GM12874 (cell line): ENCODE measurements around the gene SELENOF.

Experiments
- CTCF ChIP-seq: IDR thresholded peaks from 2 replicates; pipeline ENCODE4 v1.5.1; 2011; ENCODE audit warnings: low read depth, mild to moderate bottlenecking, control low read depth, low read length, moderate library complexity; ENCODE audit not compliant: insufficient read depth

The SELENOF gene

GRCh38 chr1:86933562-86934377 is 19.8 kb upstream of the SELENOF start:
- TF ChIP-seq CTCF: no peak

GRCh38 chr1:86933051-86933450 is 19.1 kb upstream of the SELENOF start:
- TF ChIP-seq CTCF: no peak

GRCh38 chr1:86928819-86929218 is 14.9 kb upstream of the SELENOF start:
- TF ChIP-seq CTCF: no peak

- TF ChIP-seq CTCF: no peak
Observed at GRCh38 chr1:86926883-86927282, 13.0 kb upstream of the SELENOF start.

- no peak for TF ChIP-seq CTCF
Observed at GRCh38 chr1:86925742-86926141, 11.8 kb upstream of the SELENOF start.

GRCh38 chr1:86924324-86924960 is 10.5 kb upstream of the SELENOF start:
- no peak for TF ChIP-seq CTCF

- no peak for TF ChIP-seq CTCF
Observed at GRCh38 chr1:86922445-86922844, 8.5 kb upstream of the SELENOF start.
